Raji (cell line): Measurements from ENCODE around the gene INTS11.

Experiments used
- POLR2A ChIP-seq: IDR thresholded peaks from 2 replicates; pipeline ENCODE4 v1.6.1; 2011; ENCODE audit warnings: low read depth, low read length, control low read depth; ENCODE audit not compliant: insufficient read depth

The INTS11 gene

GRCh38 chr1:1285102-1285571 is 39.3 kb downstream of the INTS11 start:
- TF ChIP-seq POLR2A: no peak

- no peak for TF ChIP-seq POLR2A
These were observed 40.0 kb downstream of the INTS11 start for GRCh38 chr1:1284221-1285101.

GRCh38 chr1:1283821-1284220 is 40.6 kb downstream of the INTS11 start:
- TF ChIP-seq POLR2A: no peak

- TF ChIP-seq POLR2A: 0 out of 2 replicates have a peak, but pooled peaks have one; percentile 3
These were observed 41.5 kb downstream of the INTS11 start for GRCh38 chr1:1282998-1283397.

GRCh38 chr1:1281533-1282321 is 42.7 kb downstream of the INTS11 start:
- no peak for TF ChIP-seq POLR2A

GRCh38 chr1:1280782-1281481 is 43.5 kb downstream of the INTS11 start:
- TF ChIP-seq POLR2A: no peak

- TF ChIP-seq POLR2A: no peak
These were observed 45.4 kb downstream of the INTS11 start for GRCh38 chr1:1279028-1279427.

GRCh38 chr1:1278620-1279019 is 45.8 kb downstream of the INTS11 start:
- TF ChIP-seq POLR2A: no peak

GRCh38 chr1:1275836-1276235 is 48.6 kb downstream of the INTS11 start:
- no peak for TF ChIP-seq POLR2A

- TF ChIP-seq POLR2A: no peak
These were observed 49.5 kb downstream of the INTS11 start for GRCh38 chr1:1274931-1275431.

- no peak for TF ChIP-seq POLR2A
These were observed 50.0 kb downstream of the INTS11 start for GRCh38 chr1:1274299-1274930.

- TF ChIP-seq POLR2A: peak; percentile 95
These were observed 50.8 kb downstream of the INTS11 start, which contains the start of gene UBE2J2 for GRCh38 chr1:1273512-1274298. UBE2J2 (minus strand) TSS chr1:1273854; CDS start chr1:1267992, 5,862 bp downstream.

- TF ChIP-seq POLR2A: no peak
These were observed 51.3 kb downstream of the INTS11 start for GRCh38 chr1:1273209-1273511.
